Stimulated activated CD4-positive, alpha-beta T cell treated with anti-CD3 and anti-CD28 coated beads, Interleukin-12 subunit alpha, Interleukin-12 subunit beta, amount 100 ng/mL, for 48 hours (primary cell): ENCODE measurements around the gene SERPINB7.
"Not testable (repeated sequence)": the region's sequence is repeated elsewhere in the genome, so short reads cannot be mapped to it uniquely, and the experiment has no call there.

Source experiments
- DNase-seq, 3 donors: peaks; one replicate each; pipeline ENCODE4 v3.0.0-alpha.2; 2020; ENCODE audit warnings: low read depth in 2 of 3, low spot score in 1 of 3

SERPINB7 gene

GRCh38 chr18:63775166-63775730 lies at the start of gene SERPINB7:
TSS of gene SERPINB7 (plus strand) at chr18:63775418. CDS start at chr18:63782373, 6,955 bp downstream.
- DNase-seq = no peak

GRCh38 chr18:63725682-63726480 lies 49.3 kb upstream of the SERPINB7 start:
- no peak for DNase-seq

DNA sequence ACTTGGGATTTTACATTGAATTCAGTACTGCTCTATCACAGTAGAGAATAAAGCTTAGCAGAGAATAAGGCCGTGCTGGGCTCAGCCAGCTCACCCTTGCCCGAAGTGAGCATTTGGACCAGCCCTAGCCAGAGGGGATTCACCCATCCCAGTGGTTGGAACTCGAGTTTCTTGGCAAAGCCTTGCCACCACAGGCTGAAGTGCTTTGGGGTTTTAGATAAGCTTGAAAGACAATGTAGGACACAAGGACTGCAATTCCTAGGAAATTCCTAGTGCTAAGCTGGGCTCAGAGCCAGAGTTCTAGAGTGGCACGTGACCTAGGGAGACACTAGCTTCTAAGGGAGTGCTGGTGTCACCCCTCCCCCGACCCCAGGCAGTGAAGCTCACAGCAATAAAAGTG lies 44.4 kb upstream of the SERPINB7 start:
- DNase-seq = no peak

DNA sequence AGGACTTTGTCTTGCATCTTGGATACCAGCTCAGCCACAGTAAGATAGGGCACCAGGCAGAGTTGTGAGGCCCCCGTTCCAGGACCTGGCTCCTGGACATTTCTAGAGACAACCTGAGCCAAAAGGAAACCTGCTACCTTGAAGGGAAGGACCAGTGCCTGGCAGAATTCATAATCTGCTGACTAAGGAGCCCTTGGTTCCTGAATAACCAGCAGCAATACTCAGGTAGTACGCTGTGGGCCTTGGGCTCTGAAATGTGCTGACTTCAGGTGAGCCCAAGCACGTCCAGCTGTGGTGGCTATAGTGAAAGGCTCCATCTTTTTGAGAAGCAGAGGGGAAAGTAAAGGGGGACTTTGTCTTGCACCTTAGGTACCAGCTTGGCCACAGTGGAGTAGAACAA lies 44.0 kb upstream of the SERPINB7 start:
- no peak for DNase-seq

GRCh38 chr18:63736876-63737275 lies 38.3 kb upstream of the SERPINB7 start:
- DNase-seq = no peak

DNA sequence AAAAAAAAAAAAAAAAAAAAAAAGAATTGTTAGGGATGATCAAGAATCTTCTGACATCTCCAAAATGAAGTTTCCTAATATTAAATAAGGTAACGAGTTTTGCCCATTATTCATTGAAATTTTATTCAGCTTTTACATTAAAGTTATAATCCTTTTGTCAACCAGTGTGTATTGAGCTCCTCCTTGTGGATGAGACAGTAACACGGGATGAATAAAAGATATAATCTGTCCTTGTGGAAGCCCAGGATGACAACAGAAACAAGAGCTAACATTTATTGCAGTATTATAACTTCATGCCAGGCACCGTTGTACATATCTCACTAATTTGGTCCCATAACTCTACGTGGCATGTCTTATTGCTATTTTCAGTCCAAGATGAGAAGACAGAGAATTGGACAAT lies 33.4 kb upstream of the SERPINB7 start:
- DNase-seq = no peak

- DNase-seq = no peak
Observed at GRCh38 chr18:63747006-63747405, 28.2 kb upstream of the SERPINB7 start.

- DNase-seq = no peak
Observed at GRCh38 chr18:63749489-63749888, 25.7 kb upstream of the SERPINB7 start.

- DNase-seq = no peak
Observed at GRCh38 chr18:63752636-63753035, 22.6 kb upstream of the SERPINB7 start.

DNA sequence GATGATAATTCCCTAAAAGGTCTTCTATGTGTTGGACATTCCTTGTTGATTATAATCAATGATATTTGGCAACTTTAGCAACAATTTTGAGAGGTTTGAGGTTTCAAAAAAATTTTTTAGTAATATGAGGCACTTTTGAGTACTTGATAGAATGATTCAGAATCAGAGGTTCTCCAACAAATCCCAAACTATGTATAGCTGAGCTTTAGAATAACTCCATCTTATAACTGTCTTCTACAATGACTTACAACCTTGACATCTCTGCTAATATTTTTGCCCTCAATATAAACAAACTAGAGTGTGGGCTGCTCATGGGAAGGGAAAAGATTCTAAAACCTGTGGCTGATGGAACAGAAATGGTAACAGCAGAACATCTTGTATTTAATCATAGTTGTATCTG lies 21.5 kb upstream of the SERPINB7 start:
- DNase-seq = no peak

GRCh38 chr18:63757541-63757940 lies 17.7 kb upstream of the SERPINB7 start:
- no peak for DNase-seq

- no peak for DNase-seq
Observed at GRCh38 chr18:63758615-63759240, 16.5 kb upstream of the SERPINB7 start.

- not testable (repeated sequence) for DNase-seq
Observed at GRCh38 chr18:63759786-63760185, 15.4 kb upstream of the SERPINB7 start.

DNA sequence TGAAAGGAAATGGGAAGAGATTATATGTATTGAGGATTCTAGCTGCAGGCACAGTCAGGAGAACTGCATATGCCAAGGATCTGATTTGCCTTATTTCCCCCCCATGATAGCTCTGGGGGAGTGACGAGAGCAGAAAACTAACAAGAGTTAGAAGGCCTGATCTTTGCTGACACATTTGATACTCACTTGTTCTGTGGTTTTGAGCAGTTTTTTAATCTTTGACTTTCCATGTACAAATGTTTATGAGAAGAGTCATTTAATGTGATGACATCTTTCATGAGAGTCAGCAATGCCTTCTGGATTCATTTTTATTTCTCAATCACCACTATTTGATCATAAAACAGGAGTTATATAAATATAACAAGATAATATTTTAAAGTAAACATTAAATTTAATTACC lies 12.7 kb upstream of the SERPINB7 start:
- DNase-seq = no peak

DNA sequence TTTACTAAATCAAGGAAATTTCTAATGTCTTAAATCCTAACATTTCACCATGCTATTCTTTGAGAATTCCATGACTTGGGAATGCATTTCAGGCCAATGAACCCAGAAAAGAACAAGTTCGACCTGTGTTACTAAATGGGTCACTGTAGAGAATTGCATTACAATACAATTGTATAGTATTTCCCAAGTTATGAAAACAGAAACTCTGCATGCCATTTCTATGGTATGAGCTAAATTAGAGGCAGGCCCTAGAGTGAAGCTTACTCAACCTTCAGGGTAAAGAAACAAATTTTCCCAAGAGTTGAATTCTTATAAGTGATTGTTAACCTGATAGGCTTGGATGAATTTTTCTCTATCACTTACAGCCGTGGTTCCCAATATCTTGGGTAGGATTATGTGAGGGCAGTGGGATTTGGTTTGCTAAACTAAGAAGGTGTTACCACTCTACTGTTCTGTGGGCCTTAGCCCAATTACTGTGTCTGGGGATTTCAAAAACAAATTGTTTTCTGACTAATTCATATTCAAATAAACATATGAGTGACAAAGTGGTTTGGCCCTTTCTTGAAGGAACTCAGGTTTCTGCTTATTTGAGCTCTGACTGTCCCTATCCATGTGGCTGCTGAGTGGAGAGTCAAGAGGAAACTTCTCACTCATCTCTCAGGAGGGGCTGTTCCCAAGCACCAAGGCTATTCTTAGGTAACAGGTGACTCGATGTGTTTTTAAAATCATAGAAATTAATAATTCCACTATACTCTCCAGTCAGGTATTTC lies 11.2 kb upstream of the SERPINB7 start:
- no peak for DNase-seq

DNA sequence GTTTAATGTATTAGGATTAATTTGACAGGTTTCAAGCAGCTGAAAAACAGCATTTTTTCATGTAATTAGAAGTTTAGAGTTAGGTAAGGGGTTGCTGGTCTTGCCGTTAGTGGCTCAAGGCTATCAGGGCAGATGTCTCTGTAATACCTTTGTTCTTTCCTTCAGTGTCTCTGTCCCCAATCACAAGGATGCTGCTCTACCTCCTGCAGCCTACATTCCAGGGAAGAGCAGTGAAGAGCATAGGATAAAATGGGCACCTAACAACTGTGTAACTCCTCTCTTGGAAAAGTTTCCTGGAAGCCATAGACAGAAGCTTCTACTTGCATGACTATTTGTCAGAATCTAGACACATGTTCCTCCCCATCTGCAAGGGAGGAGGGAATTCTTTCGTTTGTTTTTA lies 9.4 kb upstream of the SERPINB7 start:
- DNase-seq = no peak

GRCh38 chr18:63773551-63773950 lies 1.7 kb upstream of the SERPINB7 start:
- DNase-seq = no peak

- no peak for DNase-seq
Observed at GRCh38 chr18:63774511-63774910, 707 bp upstream of the SERPINB7 start.

DNA sequence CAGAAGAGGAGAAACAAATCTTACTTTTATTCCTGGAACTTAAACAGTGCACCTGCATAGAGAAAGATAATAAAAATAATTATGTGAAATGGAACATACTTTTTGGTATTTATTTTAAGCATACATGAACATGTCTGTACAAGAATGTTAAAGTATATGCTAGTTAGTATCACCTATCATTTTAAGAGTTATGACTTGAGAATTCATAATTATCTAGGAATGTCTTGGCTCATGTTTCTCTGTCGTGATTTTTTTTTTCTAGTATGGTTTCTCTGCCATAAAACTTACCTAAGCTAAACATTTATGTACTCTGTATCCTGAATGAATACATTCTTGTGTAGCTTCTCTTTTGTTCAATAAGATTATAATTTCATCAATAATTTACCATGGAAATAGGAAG lies 4.2 kb downstream of the SERPINB7 start:
- DNase-seq = no peak

DNA sequence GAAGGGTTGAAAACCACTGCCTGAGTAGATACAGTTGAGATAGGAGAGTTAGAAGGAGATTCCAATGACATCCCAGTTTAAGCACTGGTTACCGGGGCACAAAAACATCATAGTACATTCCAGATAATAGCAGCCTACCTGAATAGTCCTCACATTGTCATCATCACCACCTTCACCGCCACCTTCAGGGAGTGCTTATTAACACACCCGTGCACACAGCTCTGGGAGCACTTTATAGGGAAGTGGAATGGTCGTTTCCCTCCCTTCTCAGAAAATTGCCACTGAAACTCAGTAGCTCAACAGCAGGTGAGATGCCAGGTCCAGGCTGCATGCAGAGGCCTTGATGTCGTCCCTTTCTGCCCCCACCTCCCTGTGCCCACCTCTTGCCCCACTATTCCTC lies 8.2 kb downstream of the SERPINB7 start:
- no peak for DNase-seq

DNA sequence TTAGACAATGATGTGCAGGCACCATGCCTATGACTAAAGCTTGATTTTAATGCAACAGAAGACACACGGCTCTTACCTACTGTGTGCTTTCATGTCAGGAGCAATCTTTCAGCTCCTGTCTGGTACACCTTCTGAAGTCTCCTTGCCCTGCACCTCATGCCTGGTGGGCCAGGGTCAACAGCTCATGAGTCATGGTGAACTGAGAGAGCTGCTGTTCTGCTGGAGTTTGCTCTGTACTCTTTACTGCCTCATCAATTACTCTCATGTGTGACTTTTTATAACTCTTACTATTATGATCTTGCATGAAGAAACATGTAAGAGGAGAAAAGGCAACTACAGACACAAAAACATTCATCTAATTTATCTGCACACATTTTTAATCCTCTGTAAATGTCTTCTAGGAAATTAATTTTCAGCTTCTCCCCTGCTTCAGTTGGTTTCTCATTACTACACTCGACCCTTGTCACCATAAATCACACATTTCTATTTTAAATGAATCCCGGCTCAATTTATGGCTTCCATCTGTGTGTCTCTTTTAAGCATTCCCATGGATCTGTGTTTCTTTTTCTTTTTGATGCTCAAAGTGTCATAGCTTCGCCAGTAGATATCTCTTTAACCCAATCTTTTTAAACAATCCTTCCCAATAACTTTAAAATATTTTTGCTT lies 9.7 kb downstream of the SERPINB7 start:
- DNase-seq = no peak
